ENCODE measurements around the gene ALOX12. TPM values are rescaled to one million over a fixed set of nuclear protein-coding genes. Genes with fewer than 3 reads are reported as not detected.

The ALOX12 gene
- total RNA-seq, 3 donors from 2014 or later: 0.25 to 0.26 TPM; not detected in 1

DNA sequence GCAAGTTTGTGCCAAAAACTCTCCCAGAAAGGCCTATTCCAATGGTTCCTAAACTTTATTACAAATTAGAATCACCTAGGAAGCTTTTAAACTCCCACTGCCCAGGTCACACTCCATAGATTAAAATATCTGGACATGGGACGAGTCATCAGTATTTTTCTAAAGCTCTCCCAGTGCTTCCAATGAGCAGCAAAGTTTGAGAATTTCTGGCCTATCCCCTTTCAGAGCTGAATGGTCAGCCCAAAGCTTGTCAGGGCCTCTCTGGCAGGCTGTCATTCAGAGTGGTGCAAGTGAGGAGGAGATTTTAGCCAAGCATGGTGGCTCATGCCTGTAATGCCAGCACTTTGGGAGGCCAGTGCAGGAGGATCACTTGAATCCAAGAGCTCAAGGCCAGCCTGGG is 29.4 kb downstream of the ALOX12 start:
- Histone ChIP-seq H3K36me3 (ENCODE audit: low read depth) (no peaks in the 10 kb centered on the region), H3K9me3 (no peaks in the 10 kb centered on the region), H3K4me3 (no peak overlapping the region), H3K4me1 (ENCODE audit: low read depth) (peaks cover 7% of the 10 kb centered on the region)
- TF ChIP-seq CTCF (IDR thresholded peaks at IDR 0.05): no peak
- no peak for ATAC-seq
- no peak for DNase-seq
- intact Hi-C loops (cut with DNase I, micrococcal nuclease): no loop called here

- TF ChIP-seq CTCF (IDR thresholded peaks at IDR 0.05): no peak
- Histone ChIP-seq H3K36me3 (ENCODE audit: low read depth) (no peaks in the 10 kb centered on the region), H3K4me3 (no peak overlapping the region), H3K9me3 (no peaks in the 10 kb centered on the region), H3K4me1 (ENCODE audit: low read depth) (peaks cover 7% of the 10 kb centered on the region)
- ATAC-seq (no peak), DNase-seq (no peak)
- intact Hi-C loops (cut with DNase I, micrococcal nuclease): no loop called here
Measured at GRCh38 chr17:7026471-7027115, 30.7 kb downstream of the ALOX12 start.

DNA sequence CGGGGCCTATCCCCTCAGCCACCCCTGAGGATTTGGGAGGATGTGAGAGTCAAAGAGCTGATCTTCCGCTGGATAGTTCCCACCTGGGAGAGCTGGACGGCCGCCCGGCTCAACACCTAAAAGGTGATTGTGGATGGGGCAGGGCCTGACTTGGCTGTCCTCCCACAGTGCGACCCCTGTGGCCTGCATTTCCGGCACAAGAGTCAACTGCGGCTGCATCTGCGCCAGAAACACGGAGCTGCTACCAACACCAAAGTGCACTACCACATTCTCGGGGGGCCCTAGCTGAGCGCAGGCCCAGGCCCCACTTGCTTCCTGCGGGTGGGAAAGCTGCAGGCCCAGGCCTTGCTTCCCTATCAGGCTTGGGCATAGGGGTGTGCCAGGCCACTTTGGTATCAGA is 31.5 kb downstream of the ALOX12 start:
- DNase-seq (no peak), ATAC-seq (no peak)
- peaks cover 4% of the 10 kb centered on the region for H3K4me1 ChIP-seq (ENCODE audit: low read depth)
- no peak overlapping the region for H3K4me3 ChIP-seq
- intact Hi-C loops (cut with DNase I, micrococcal nuclease): no loop called here
- no peaks in the 10 kb centered on the region for H3K36me3 ChIP-seq (ENCODE audit: low read depth)
- H3K9me3 ChIP-seq: no peaks in the 10 kb centered on the region
- no peak for TF ChIP-seq CTCF (IDR thresholded peaks at IDR 0.05)

DNA sequence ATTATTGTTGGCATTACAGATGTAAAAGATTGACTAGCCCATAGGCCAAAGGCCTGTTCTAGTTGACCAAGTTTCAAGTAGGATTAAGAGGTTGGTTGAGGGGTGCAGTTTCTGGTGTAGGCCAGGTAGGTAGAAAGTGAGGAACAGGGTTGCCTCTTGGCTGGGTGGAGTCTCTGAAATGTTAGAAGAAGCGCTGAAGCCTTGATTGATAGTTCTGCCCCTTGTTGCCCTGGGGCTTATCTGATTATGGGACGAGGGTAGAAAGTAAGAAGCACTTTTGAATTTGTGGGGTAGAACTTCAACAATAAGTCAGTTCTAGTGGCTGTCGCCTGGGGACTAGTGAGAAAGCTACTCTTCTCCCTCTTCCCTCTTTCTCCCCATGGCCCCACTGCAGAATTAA is 33.2 kb downstream of the ALOX12 start:
- H3K36me3 ChIP-seq (ENCODE audit: low read depth): no peaks in the 10 kb centered on the region
- DNase-seq (no peak), ATAC-seq (no peak)
- no peaks in the 10 kb centered on the region for H3K4me1 ChIP-seq (ENCODE audit: low read depth)
- no peaks in the 10 kb centered on the region for H3K9me3 ChIP-seq
- H3K4me3 ChIP-seq: no peak overlapping the region
- TF ChIP-seq CTCF (IDR thresholded peaks at IDR 0.05): no peak
- intact Hi-C loops (cut with DNase I, micrococcal nuclease): no loop called here

DNA sequence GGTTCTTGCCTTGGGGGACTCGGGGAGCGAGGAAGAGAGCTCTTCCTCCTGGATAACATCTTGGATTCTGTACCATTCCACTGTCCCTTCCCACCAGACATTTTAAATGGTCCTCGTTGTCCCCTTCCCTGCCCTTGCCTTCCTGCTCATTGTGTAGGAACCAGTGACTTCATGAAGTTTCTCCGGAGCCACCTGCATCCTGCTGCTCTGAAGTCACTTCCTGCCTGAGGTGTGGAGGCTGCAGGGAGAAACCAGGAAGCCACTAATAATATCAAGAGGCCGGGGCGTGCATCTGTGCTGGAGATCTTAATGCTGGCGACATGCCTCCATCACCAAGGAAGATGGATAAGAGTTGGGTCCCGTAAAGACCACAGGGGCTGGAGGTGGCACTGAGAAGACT is 33.8 kb downstream of the ALOX12 start:
- intact Hi-C loops (cut with DNase I, micrococcal nuclease): no loop called here
- Histone ChIP-seq H3K4me1 (ENCODE audit: low read depth) (peaks cover under 1% of the 10 kb centered on the region), H3K4me3 (no peak overlapping the region), H3K36me3 (ENCODE audit: low read depth) (no peaks in the 10 kb centered on the region), H3K9me3 (no peaks in the 10 kb centered on the region)
- ATAC-seq: peak; percentile 58
- TF ChIP-seq CTCF (IDR thresholded peaks at IDR 0.05): no peak
- no peak for DNase-seq

Measured in mucosa of descending colon (tissue), 3 donors.